AG09319 (cell line): ENCODE data around the gene SAMD15.

Experiments
- DNase-seq: peaks from one replicate; pipeline ENCODE4 v3.0.0-alpha.2; 2010; ENCODE audit warnings: low read depth; ENCODE audit errors: extremely low read depth
- CTCF ChIP-seq: IDR thresholded peaks from 2 replicates; pipeline ENCODE4 v1.5.1; 2011; ENCODE audit warnings: low read depth, mild to moderate bottlenecking, inconsistent platforms, low read length, moderate library complexity

SAMD15 gene

GRCh38 chr14:77356899-77357298, 20.3 kb upstream of the SAMD15 start:
- DNase-seq: no peak
- no peak for TF ChIP-seq CTCF

- no peak for DNase-seq
- no peak for TF ChIP-seq CTCF
Measured at GRCh38 chr14:77359626-77360025, 17.6 kb upstream of the SAMD15 start.

- no peak for DNase-seq
Measured at GRCh38 chr14:77364146-77364545, 13.0 kb upstream of the SAMD15 start.

GRCh38 chr14:77369285-77369684, 7.9 kb upstream of the SAMD15 start:
- TF ChIP-seq CTCF: no peak
- DNase-seq: no peak

More at GRCh38 chr14:77364146-77364545, 13.0 kb upstream of the SAMD15 start:
- TF ChIP-seq CTCF: no peak

GRCh38 chr14:77372304-77372841, 4.8 kb upstream of the SAMD15 start:
- peak; percentile 32 for DNase-seq
- TF ChIP-seq CTCF: no peak

GRCh38 chr14:77375164-77375950, 1.8 kb upstream of the SAMD15 start:
- DNase-seq: no peak
- TF ChIP-seq CTCF: no peak

GRCh38 chr14:77375973-77376770, 1.0 kb upstream of the SAMD15 start:
- TF ChIP-seq CTCF: no peak
- no peak for DNase-seq
